HFFc6 (cell line): Measurements from ENCODE around the gene ZBTB12. TPM values are rescaled to one million over a fixed set of nuclear protein-coding genes. Genes with fewer than 3 reads are reported as not detected.

Experiments
- DNase-seq: peaks from one replicate; pipeline ENCODE4 v3.0.0-alpha.2; 2018
- H3K27ac Mint-ChIP-seq: 2 replicates; pipeline ENCODE4 v1.8.0; 2020; ENCODE audit warnings: mild to moderate bottlenecking, mixed read lengths
- H3K27me3 Mint-ChIP-seq: 2 replicates; pipeline ENCODE4 v1.8.0; 2021; ENCODE audit warnings: mild to moderate bottlenecking, moderate library complexity, mixed read lengths; ENCODE audit not compliant: insufficient read depth
- H3K36me3 Mint-ChIP-seq: 2 replicates; pipeline ENCODE4 v1.8.0; 2021; ENCODE audit warnings: low read depth, mixed read lengths
- H3K4me1 Mint-ChIP-seq: 2 replicates; pipeline ENCODE4 v1.8.0; 2020; ENCODE audit warnings: low read depth, mixed read lengths
- H3K4me3 Mint-ChIP-seq: 2 replicates; pipeline ENCODE4 v1.8.0; 2020; ENCODE audit warnings: mild to moderate bottlenecking, moderate library complexity, mixed read lengths
- H3K9me3 Mint-ChIP-seq: 2 replicates; pipeline ENCODE4 v1.8.0; 2020; ENCODE audit warnings: mild to moderate bottlenecking, mixed read lengths
- total RNA-seq, 6 experiments: library from RNA; stranded (reverse); fragmentation: NEBNext Ultra II Directional; extraction: Animal tissue kit (Norgen Biotek cat#: 25700); gene quantifications; 2 replicates in 1 of 6; 3 replicates in 5 of 6; pipeline ENCODE4 v1.2.3, GENCODE V29; 2021
- TF ChIP-seq, protein P1 (sequence below): fragments of 200-600 bp; sonication (generic); IDR thresholded peaks from 2 replicates; pipeline ENCODE4 v1.5.0; 2021; ENCODE audit warnings: antibody characterized with exemption, mild to moderate bottlenecking

The ZBTB12 gene
- total RNA-seq, 6 experiments from 2014 or later = 7.3 to 9.0 (median 8.3) TPM

GRCh38 chr6:31889331-31889972, 12.4 kb downstream of the ZBTB12 start:
- Mint-ChIP-seq H3K4me3 (no peak overlapping the region), H3K9me3 (no peaks in the 10 kb centered on the region), H3K27me3 (no peaks in the 10 kb centered on the region), H3K36me3 (peaks cover 28% of the 10 kb centered on the region), H3K4me1 (peaks cover 7% of the 10 kb centered on the region), H3K27ac (no peak overlapping the region)
- no peak for DNase-seq
- TF ChIP-seq, protein P1, sequence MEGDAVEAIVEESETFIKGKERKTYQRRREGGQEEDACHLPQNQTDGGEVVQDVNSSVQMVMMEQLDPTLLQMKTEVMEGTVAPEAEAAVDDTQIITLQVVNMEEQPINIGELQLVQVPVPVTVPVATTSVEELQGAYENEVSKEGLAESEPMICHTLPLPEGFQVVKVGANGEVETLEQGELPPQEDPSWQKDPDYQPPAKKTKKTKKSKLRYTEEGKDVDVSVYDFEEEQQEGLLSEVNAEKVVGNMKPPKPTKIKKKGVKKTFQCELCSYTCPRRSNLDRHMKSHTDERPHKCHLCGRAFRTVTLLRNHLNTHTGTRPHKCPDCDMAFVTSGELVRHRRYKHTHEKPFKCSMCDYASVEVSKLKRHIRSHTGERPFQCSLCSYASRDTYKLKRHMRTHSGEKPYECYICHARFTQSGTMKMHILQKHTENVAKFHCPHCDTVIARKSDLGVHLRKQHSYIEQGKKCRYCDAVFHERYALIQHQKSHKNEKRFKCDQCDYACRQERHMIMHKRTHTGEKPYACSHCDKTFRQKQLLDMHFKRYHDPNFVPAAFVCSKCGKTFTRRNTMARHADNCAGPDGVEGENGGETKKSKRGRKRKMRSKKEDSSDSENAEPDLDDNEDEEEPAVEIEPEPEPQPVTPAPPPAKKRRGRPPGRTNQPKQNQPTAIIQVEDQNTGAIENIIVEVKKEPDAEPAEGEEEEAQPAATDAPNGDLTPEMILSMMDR = no peak

DNA sequence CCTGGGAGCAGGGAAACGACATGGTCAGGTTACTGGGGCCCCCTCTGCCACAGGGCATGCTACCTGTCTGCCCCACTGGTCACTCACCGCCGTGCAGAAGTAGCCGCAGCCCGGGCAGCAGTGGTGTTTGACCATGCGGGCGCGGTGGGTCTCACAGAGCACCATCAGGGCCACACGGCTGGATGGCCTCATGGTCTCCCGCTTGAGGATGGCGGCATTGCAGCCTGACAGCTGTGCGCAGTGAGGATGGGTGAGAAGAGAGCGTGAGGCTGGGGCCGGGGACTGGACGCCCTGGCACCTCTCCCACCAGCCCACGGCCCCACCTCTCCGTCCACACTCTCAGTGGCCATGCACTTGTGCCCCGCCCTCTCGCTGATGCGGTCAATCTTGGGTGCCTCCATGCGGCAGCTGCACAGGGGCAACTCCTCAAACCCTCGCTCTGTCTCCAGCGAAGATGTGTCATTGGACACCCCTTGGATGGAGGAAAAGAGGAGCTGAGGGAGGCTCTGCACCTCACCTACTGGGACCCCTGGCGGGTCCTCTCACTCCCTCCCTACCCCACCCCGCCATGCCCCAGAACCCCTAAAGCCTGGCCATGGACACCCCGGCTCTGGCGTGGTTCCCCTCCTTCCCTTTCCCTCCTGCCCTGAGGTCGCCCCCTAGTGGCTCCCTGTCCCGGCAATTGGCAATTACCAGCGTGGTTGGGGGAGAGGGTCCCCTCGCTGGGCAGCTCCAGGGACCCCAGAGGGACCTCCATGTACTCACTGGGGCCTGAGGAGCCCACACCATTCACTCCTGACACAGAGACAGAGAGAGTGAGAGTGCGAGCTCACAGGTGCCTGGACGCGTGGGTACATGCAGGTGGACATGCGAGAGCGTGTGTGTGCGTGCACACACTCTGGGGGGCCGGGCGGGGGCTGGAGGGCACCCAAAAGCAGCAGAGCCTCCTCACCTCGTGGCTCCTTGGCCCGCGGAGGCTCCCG, 13.3 kb downstream of the ZBTB12 start:
- Mint-ChIP-seq H3K4me1 (peaks cover 6% of the 10 kb centered on the region), H3K4me3 (no peak overlapping the region), H3K36me3 (peaks cover 28% of the 10 kb centered on the region), H3K9me3 (no peaks in the 10 kb centered on the region), H3K27ac (no peak overlapping the region), H3K27me3 (no peaks in the 10 kb centered on the region)
- TF ChIP-seq, protein P1 = peak; percentile 89
- DNase-seq = no peak

DNA sequence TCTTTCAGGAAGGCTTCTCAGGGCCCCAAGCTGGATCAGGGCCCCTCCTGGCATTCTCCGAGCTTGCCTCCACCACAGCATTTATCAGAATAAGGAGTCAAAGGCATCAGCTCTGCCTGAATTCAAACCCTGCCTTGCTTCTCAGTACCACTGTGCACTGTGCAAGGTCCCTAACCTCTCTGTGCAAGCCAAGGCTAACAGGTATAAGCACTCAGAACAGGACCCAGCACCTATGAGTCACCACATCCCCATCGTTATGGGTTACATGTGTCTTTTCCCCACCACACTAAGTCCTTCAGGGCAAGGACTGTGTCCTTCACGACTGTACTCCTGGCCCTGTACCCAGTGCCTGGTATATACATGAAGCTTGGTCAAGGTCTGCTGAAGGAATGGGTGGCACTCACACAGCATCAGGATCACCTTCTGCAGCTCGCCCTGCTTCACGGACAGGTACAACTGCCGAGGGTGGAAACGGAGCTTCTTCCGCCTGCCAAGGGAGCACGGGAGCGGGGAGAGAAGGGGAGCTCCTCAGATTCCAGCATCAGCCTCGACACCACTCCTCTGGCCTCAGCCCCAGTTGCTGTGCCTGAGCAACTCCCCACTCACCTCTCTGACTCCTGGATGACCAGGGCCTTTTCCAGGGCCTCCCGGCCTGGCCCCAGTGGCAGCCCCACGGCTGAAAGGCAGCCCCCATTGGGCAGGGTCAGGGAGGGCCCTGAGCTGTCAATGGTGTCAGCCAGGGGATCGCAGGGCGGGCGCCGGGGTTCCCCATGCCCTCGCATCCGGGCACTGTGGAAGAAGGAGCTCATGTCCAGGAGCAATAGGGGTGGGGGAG, 14.5 kb downstream of the ZBTB12 start:
- TF ChIP-seq, protein P1 = no peak
- Mint-ChIP-seq H3K9me3 (no peaks in the 10 kb centered on the region), H3K36me3 (peaks cover 29% of the 10 kb centered on the region), H3K4me1 (peaks cover 4% of the 10 kb centered on the region), H3K4me3 (no peak overlapping the region), H3K27ac (no peak overlapping the region), H3K27me3 (no peaks in the 10 kb centered on the region)
- no peak for DNase-seq

GRCh38 chr6:31886541-31886991, 15.3 kb downstream of the ZBTB12 start:
- Mint-ChIP-seq H3K36me3 (peaks cover 27% of the 10 kb centered on the region), H3K4me3 (no peak overlapping the region), H3K4me1 (peaks cover 8% of the 10 kb centered on the region), H3K27me3 (no peaks in the 10 kb centered on the region; the same call in 1 of the 2 replicates), H3K9me3 (no peaks in the 10 kb centered on the region), H3K27ac (no peak overlapping the region)
- no peak for DNase-seq
- TF ChIP-seq, protein P1 = no peak

DNA sequence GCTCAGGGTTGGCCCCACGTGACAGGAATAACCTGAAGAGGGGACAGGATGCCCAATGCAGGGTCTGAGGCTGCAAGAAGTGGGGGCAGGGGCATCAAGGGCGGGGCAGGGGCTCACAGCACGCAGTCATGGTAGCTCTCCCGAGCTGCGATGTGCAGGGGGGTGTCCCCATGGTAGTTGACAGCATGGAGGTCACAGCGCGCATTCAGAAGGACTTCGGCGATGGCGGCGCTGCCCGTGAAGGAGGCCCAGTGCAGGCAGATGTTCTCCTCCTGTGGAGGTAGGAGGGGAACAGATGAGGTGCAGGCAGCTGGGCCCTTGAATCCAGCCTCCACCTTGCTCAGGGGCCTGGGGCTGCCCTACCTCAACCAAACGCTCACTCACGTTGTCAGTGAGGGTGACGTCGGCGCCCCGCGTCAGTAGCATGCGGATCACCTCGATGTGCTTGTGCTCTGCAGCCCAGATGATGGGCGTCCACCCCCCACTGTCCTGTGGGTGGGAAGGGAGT, 17.3 kb downstream of the ZBTB12 start:
- Mint-ChIP-seq H3K4me3 (no peak overlapping the region), H3K4me1 (peaks cover 8% of the 10 kb centered on the region), H3K9me3 (no peaks in the 10 kb centered on the region), H3K27me3 (no peaks in the 10 kb centered on the region; the same call in 1 of the 2 replicates), H3K36me3 (peaks cover 29% of the 10 kb centered on the region), H3K27ac (no peak overlapping the region)
- DNase-seq = no peak
- TF ChIP-seq, protein P1 = no peak
